ENCODE data around the gene PLA2G2C. TPM values are rescaled to one million over a fixed set of nuclear protein-coding genes. Genes with fewer than 3 reads are reported as not detected.

PLA2G2C gene
- total and polyA plus RNA-seq, 2 of the 8 experiments (the other 6 are each of a cell fraction or from before 2014, with no cell fraction given), result not detected

GRCh38 chr1:20125100-20125499 is 61.2 kb downstream of the PLA2G2C start:
- no peak overlapping the region for H3K56ac ChIP-seq (replicated peaks; ENCODE audit: insufficient read length, low read depth, low read length)
- H4K8ac ChIP-seq (ENCODE audit: extremely low read depth, insufficient read depth, low read length), result no peak overlapping the region
- ChIA-PET CTCF (ENCODE audit: partially characterized antibody) (interaction anchor here (0.8 to 4.1 kb wide), 6 partner anchors 10 to 307 kb away, joined by 3 to 23 read pairs (median 8); no protein-coding TSS in a partner anchor), POLR2A (ENCODE audit: partially characterized antibody) (interaction anchor here (0.6 kb wide), 1 partner anchor 436 kb away, joined by 3 read pairs; no protein-coding TSS in a partner anchor)
- H3K4me3 ChIP-seq (ENCODE audit: extremely low read depth in 1 of 4, insufficient read depth in 2 of 4, low read depth in 3 of 4, low read length in 4 of 4), result no peak overlapping the region
- 94% methylated on average over 10 of the region's 10 CpGs; no CpG with 5 or more reads in 1 of the 2 experiments for WGBS, 2 experiments (ENCODE audit: extremely low coverage in 1 of 2, insufficient coverage in 1 of 2, insufficient read length in 1 of 2, insufficient replicate concordance in 2 of 2, low coverage in 1 of 2, low lambda C conversion rate in 2 of 2, missing lambda C conversion rate in 1 of 2)
- no peaks in the 10 kb centered on the region for H3K27me3 ChIP-seq (replicated peaks in 1 of 4; ENCODE audit: control insufficient read depth in 3 of 4, extremely low read depth in 1 of 4, insufficient read depth in 3 of 4, low read length in 3 of 4)
- no peaks in the 10 kb centered on the region for H4K20me1 ChIP-seq (replicated peaks in 1 of 2; ENCODE audit: control insufficient read depth in 1 of 2, insufficient read depth in 2 of 2, low read length in 2 of 2)
- H2BK5ac ChIP-seq (ENCODE audit: low read depth, low read length), result no peak overlapping the region
- no peak overlapping the region for H3K18ac ChIP-seq (ENCODE audit: extremely low read depth, low read length)
- FAIRE-seq (no peak), DNase-seq (ENCODE audit: low read depth in 1 of 2, low spot score in 2 of 2) (no peak)
- no peak overlapping the region for H2BK120ac ChIP-seq (replicated peaks; ENCODE audit: low read depth, low read length)
- H3K79me1 ChIP-seq (ENCODE audit: low read depth, low read length), result no peaks in the 10 kb centered on the region
- no peak overlapping the region for H3K9ac ChIP-seq (replicated peaks in 1 of 4; ENCODE audit: extremely low read depth in 1 of 4, low read depth in 3 of 4, low read length in 3 of 4)
- no peaks in the 10 kb centered on the region for H3K79me2 ChIP-seq (ENCODE audit: control insufficient read depth in 1 of 2, insufficient read depth in 2 of 2, low read length in 2 of 2)
- no peak overlapping the region for H2BK15ac ChIP-seq (ENCODE audit: low read length)
- no peaks in the 10 kb centered on the region for H3K23me2 ChIP-seq (ENCODE audit: low read depth, low read length)
- no peak overlapping the region for H2AK5ac ChIP-seq (ENCODE audit: low read depth, low read length)
- no peaks in the 10 kb centered on the region for H3K36me3 ChIP-seq (ENCODE audit: control insufficient read depth in 2 of 4, insufficient read depth in 4 of 4, low read length in 3 of 4)
- no peak overlapping the region for H3K23ac ChIP-seq (ENCODE audit: insufficient read length)
- H2BK20ac ChIP-seq (ENCODE audit: low read length), result no peak overlapping the region
- H2AFZ ChIP-seq (ENCODE audit: low read length), result 0 out of 2 replicates have a peak overlapping the region, but pooled peaks have one; percentile 44
- H3K4ac ChIP-seq (replicated peaks; ENCODE audit: insufficient read length, low read depth, low read length), result no peak overlapping the region
- H3K4me2 ChIP-seq (ENCODE audit: insufficient read depth in 1 of 2, low read depth in 2 of 2, low read length in 2 of 2), result no peak overlapping the region
- no peak overlapping the region for H3K14ac ChIP-seq (ENCODE audit: insufficient read length)
- H3K9me3 ChIP-seq (ENCODE audit: insufficient read depth in 2 of 2, low read depth in 1 of 2, low read length in 1 of 2), result peaks cover 0 to 3% of the 10 kb centered on the region in 2 experiments; a peak in 2 of 4 replicates
- no peak overlapping the region for H4K91ac ChIP-seq (replicated peaks; ENCODE audit: insufficient read length, low read length)
- H2BK12ac ChIP-seq (ENCODE audit: low read depth, low read length), result no peak overlapping the region
- H3K4me1 ChIP-seq (replicated peaks in 1 of 4; ENCODE audit: control insufficient read depth in 3 of 4, insufficient read depth in 4 of 4, low read length in 3 of 4), result no peaks in the 10 kb centered on the region
- no peak overlapping the region for H3K27ac ChIP-seq (ENCODE audit: low read depth, low read length)
- H4K5ac ChIP-seq (ENCODE audit: insufficient read length, low read depth, low read length), result no peak overlapping the region
- TF ChIP-seq PHF8 (conservative IDR thresholded peaks at IDR 0.05; ENCODE audit: low read depth, low read length), result no peak
- TF ChIP-seq CHD1 (IDR thresholded peaks at IDR 0.05; ENCODE audit: low read depth, low read length), result no peak
- no peak for TF ChIP-seq SRF (IDR thresholded peaks at IDR 0.05; ENCODE audit: low read depth, low read length)

All from H1 (cell line).